Kidney (tissue), 14 donors: ENCODE measurements around the gene WDSUB1. TPM values are rescaled to one million over a fixed set of nuclear protein-coding genes. Genes with fewer than 3 reads are reported as not detected.

Source experiments
- DNase-seq, 5 donors: peaks; one replicate each; pipeline ENCODE4 v3.0.0-alpha.2; 2013 to 2020
- FAIRE-seq: peaks from 2 replicates; lab custom pipeline; 2012; peaks lifted over from hg19 to GRCh38; lab: Jason Lieb, UNC
- H3K27ac ChIP-seq, 2 donors: one replicate each; pipeline ENCODE4 v1.7.0; 2013; ENCODE audit warnings: low read depth in 2 of 2, low read length in 2 of 2, inconsistent platforms in 1 of 2
- H3K27me3 ChIP-seq: one replicate; pipeline ENCODE4 v1.7.1; 2013; ENCODE audit warnings: low read length, inconsistent platforms; ENCODE audit not compliant: control insufficient read depth, insufficient read depth
- H3K36me3 ChIP-seq, 3 donors: one replicate each; pipeline versions ENCODE4 v1.7.0 to v1.7.1; 2013; ENCODE audit warnings: low read length in 3 of 3, control low read depth in 1 of 3, inconsistent platforms in 1 of 3; ENCODE audit not compliant: insufficient read depth in 3 of 3, control insufficient read depth in 2 of 3
- H3K4me1 ChIP-seq, 3 donors: one replicate each; pipeline versions ENCODE4 v1.7.0 to v1.7.1; 2013; ENCODE audit warnings: low read length in 3 of 3, inconsistent platforms in 1 of 3, low read depth in 1 of 3; ENCODE audit not compliant: control insufficient read depth in 2 of 3, insufficient read depth in 2 of 3
- H3K4me3 ChIP-seq, 3 donors: one replicate each; pipeline versions ENCODE4 v1.7.0 to v1.8.1; 2013; ENCODE audit warnings: low read length in 3 of 3, control low read depth in 1 of 3, inconsistent platforms in 1 of 3
- H3K9ac ChIP-seq, 3 donors: one replicate each; pipeline versions ENCODE4 v1.7.0 to v1.7.1; 2013; ENCODE audit warnings: low read length in 3 of 3, control low read depth in 1 of 3, inconsistent platforms in 1 of 3
- H3K9me3 ChIP-seq, 3 donors: one replicate each; pipeline versions ENCODE4 v1.7.0 to v1.7.1; 2013; ENCODE audit warnings: low read length in 3 of 3, control low read depth in 1 of 3, inconsistent platforms in 1 of 3; ENCODE audit not compliant: control insufficient read depth in 2 of 3, insufficient read depth in 1 of 3
- intact Hi-C: fragments of 100-400 bp; cut with DNase I; formaldehyde crosslinking; loops from one replicate; pipeline ENCODE4 v1.11.1; 2022
- polyA plus RNA-seq: library from polyadenylated mRNA; stranded (reverse); fragments of 350-450 nt; fragmentation: Illumina TruSeq; extraction: RNeasy Lipid Tissue Mini Kit (QIAGEN cat#74804); gene quantifications from one replicate; pipeline ENCODE4 v1.2.3, GENCODE V29; 2014; ENCODE audit warnings: low read depth, low replicate concordance; ENCODE audit not compliant: insufficient read depth
- total RNA-seq: library from RNA; stranded (reverse); fragmentation: NEBNext Ultra II Directional; extraction: Animal tissue kit (Norgen Biotek cat#: 25700); gene quantifications from one replicate; pipeline ENCODE4 v1.2.1, GENCODE V29; 2021
- TF ChIP-seq, protein P1 (sequence below): IDR thresholded peaks from 3 replicates; pipeline ENCODE4 v1.5.1; 2012; ENCODE audit warnings: mild to moderate bottlenecking, moderate library complexity, borderline replicate concordance; ENCODE audit not compliant: insufficient read depth; ENCODE audit errors: extremely low read depth
- donor health status: control.
- donor health status: control.
- donor health status: control.
- donor health status: control.
- donor health status: control.
- donor health status: DM: yes; HTN: yes; CAD: no.
- donor health status: Normal renal cell carcinoma (clear cell type).

WDSUB1 gene
- total and polyA plus RNA-seq, 2 donors from 2014 or later: 11.6 to 22.1 TPM

DNA sequence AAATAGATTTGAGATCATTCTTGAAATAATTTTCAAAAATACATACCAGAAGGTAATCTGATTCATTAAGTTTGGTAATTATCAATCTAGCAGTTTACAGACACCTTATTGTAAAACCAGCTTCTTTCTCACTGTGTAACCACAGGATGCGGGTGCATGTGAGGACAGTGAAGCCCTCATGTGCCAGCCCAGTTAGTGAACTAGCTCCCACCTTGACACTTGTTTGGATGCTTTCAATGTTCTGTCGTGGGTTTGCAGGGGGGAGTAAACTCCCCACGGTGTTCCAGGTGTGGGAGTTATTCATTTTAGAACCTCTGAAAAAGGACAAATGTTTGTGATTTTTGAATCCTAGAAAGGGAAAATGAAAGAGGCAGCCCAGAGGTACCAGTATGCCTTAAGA lies 59.0 kb downstream of the WDSUB1 start:
- no peak for FAIRE-seq
- intact Hi-C loops: no loop called here
- peaks cover 5 to 54% (median 13%) of the 10 kb centered on the region in 3 donors for H3K36me3 ChIP-seq
- TF ChIP-seq, protein P1, sequence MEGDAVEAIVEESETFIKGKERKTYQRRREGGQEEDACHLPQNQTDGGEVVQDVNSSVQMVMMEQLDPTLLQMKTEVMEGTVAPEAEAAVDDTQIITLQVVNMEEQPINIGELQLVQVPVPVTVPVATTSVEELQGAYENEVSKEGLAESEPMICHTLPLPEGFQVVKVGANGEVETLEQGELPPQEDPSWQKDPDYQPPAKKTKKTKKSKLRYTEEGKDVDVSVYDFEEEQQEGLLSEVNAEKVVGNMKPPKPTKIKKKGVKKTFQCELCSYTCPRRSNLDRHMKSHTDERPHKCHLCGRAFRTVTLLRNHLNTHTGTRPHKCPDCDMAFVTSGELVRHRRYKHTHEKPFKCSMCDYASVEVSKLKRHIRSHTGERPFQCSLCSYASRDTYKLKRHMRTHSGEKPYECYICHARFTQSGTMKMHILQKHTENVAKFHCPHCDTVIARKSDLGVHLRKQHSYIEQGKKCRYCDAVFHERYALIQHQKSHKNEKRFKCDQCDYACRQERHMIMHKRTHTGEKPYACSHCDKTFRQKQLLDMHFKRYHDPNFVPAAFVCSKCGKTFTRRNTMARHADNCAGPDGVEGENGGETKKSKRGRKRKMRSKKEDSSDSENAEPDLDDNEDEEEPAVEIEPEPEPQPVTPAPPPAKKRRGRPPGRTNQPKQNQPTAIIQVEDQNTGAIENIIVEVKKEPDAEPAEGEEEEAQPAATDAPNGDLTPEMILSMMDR: no peak
- no peak overlapping the region for H3K9ac ChIP-seq
- DNase-seq: no peak
- no peaks in the 10 kb centered on the region for H3K9me3 ChIP-seq
- H3K27ac ChIP-seq: no peak overlapping the region
- H3K27me3 ChIP-seq: no peaks in the 10 kb centered on the region
- H3K4me3 ChIP-seq: no peak overlapping the region
- H3K4me1 ChIP-seq: peaks cover 0 to 3% (median 2%) of the 10 kb centered on the region in 3 donors

DNA sequence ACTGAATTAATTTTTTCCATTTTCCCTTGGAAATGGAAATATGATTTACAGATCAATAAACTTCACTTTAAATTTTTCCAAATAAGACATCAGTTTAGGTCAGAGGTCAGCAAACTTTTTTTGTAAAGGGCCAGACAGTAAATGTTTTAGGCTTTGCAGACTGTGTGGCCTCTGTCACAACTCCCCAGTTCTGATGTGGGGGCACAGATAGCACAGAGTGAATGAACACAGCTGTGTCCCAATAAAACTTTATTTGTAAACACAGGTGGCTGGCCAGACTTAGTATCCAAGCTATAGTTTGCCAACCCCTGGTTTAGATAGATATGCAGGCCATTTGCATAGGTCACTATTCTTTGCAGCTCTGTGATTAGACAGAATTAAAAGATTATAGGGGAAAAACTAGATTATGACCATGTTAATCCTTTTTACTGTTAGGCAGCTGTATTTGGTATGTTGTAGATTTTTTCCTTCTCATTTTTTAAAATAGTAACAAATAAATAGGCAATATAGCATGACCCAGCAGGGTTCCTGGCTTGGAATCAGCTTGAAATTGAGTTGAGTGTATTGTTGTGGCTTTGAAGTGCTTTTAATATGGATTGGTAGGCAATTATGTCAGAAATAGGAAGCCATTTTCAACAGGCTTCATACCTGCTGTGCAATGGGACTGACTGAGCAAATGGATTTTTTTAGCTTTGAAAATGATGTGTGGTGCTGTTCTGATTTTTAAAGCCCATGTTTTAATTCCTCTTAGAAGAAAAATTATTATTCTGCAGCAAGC lies 59.7 kb downstream of the WDSUB1 start:
- Histone ChIP-seq H3K36me3 (peaks cover 5 to 57% (median 16%) of the 10 kb centered on the region in 3 donors), H3K4me1 (peaks cover 0 to 3% (median 2%) of the 10 kb centered on the region in 3 donors), H3K9ac (no peak overlapping the region), H3K27me3 (no peaks in the 10 kb centered on the region), H3K27ac (no peak overlapping the region), H3K9me3 (no peaks in the 10 kb centered on the region), H3K4me3 (no peak overlapping the region)
- intact Hi-C loops: no loop called here
- DNase-seq (no peak), FAIRE-seq (no peak)
- TF ChIP-seq, protein P1: no peak

DNA sequence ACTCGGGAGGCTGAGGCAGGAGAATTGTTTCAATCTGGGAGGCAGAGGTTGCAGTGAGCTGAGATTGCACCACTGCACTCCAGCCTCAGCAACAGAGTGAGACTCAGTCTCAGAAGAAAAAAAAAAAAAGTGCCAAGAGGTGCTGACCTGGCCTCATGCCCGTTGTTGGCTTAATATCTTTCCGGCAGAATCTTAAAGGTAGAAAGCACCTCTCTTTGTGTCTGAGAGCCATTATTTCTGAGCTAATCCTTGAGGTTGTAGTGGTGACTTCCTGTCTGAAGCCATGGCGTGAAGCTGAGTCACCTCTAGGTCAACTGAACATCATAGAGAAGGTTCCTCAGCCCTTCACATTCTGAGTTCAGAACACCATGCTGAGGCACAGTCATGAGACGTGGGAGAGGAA lies 60.4 kb downstream of the WDSUB1 start:
- Histone ChIP-seq H3K9ac (no peak overlapping the region), H3K27ac (no peak overlapping the region), H3K36me3 (peaks cover 5 to 60% (median 18%) of the 10 kb centered on the region in 3 donors), H3K4me3 (no peak overlapping the region), H3K27me3 (no peaks in the 10 kb centered on the region), H3K9me3 (no peaks in the 10 kb centered on the region), H3K4me1 (peaks cover 0 to 3% (median 2%) of the 10 kb centered on the region in 3 donors)
- intact Hi-C loops: no loop called here
- no peak for DNase-seq
- TF ChIP-seq, protein P1: no peak
- no peak for FAIRE-seq
